ENCODE data around the gene LRRC32. TPM values are rescaled to one million over a fixed set of nuclear protein-coding genes. Genes with fewer than 3 reads are reported as not detected.

LRRC32 gene
- total RNA-seq, 1 donor from 2014 or later = 43.2 TPM

DNA sequence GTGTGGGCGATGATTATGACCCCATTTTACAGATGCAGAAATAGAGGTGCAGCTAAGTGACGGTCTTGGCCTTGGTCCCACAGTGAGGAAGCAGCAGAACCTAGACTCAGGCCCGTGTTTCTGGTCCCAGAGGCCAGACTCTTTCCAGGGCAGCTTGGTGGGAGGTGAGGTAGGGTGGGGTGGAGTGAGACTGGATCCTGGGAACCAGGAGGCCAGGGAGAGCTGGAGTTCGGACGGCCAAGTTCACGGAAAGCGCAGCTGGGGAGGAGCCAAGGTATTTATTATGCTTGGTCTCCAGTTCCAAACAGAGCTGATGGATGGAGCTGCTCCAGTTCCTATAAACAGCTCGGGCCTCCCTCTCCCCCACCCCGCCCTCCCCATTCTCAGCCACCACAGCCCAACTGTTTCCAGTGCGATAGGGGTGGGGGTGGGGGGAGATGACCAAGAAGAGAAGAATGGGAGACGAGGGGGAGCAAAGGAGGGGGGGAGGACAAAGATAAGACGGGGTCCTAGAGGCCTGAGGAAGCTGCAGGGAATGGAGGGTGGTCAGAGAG, 16.2 kb downstream of the LRRC32 start:
- TF ChIP-seq, protein P1, sequence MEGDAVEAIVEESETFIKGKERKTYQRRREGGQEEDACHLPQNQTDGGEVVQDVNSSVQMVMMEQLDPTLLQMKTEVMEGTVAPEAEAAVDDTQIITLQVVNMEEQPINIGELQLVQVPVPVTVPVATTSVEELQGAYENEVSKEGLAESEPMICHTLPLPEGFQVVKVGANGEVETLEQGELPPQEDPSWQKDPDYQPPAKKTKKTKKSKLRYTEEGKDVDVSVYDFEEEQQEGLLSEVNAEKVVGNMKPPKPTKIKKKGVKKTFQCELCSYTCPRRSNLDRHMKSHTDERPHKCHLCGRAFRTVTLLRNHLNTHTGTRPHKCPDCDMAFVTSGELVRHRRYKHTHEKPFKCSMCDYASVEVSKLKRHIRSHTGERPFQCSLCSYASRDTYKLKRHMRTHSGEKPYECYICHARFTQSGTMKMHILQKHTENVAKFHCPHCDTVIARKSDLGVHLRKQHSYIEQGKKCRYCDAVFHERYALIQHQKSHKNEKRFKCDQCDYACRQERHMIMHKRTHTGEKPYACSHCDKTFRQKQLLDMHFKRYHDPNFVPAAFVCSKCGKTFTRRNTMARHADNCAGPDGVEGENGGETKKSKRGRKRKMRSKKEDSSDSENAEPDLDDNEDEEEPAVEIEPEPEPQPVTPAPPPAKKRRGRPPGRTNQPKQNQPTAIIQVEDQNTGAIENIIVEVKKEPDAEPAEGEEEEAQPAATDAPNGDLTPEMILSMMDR (IDR thresholded peaks at IDR 0.05; ENCODE audit: unreplicated experiment) = no peak
- Mint-ChIP-seq H3K4me1 (peaks cover 28% of the 10 kb centered on the region), H3K36me3 (no peaks in the 10 kb centered on the region), H3K27me3 (ENCODE audit: low read depth) (no peaks in the 10 kb centered on the region), H3K9me3 (no peaks in the 10 kb centered on the region), H3K27ac (peak overlapping the region; percentile 83), H3K4me3 (no peak overlapping the region)
- no peak for DNase-seq (ENCODE audit: low spot score in 2 of 2, unreplicated experiment in 2 of 2)

DNA sequence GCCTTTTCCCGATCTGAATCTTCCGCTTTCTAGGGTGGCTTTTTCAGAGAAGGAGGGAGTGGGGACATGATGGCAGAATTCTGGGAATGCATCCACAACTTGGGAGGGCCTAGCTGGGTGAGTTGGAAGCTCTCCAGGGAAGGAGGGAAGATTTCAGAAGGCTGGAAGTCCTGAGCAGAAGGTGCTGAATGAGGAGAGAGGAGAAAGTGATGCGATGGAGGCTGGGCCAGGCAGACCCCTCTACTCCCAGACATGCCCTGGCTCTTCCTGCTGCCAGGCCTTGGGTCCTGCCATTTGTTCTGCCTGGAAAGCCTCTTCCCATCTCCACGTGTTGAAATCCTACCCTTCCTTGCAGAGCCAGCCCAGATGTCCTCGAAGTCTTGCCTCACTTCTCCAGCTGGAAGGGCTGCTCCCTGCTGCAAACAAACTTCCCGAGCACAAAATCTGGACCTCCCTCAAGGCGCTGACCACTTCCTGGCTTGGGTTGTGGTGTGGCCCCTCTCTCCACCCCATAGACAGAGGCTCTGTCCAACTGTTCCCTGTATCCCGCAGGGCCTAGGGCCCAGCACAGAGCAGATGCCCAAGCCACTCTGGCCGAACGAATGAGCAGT, 16.8 kb downstream of the LRRC32 start:
- Mint-ChIP-seq H3K4me3 (no peak overlapping the region), H3K9me3 (no peaks in the 10 kb centered on the region), H3K36me3 (no peaks in the 10 kb centered on the region), H3K27ac (peak overlapping the region; percentile 75), H3K4me1 (peaks cover 32% of the 10 kb centered on the region), H3K27me3 (ENCODE audit: low read depth) (no peaks in the 10 kb centered on the region)
- TF ChIP-seq, protein P1 (IDR thresholded peaks at IDR 0.05; ENCODE audit: unreplicated experiment) = no peak
- no peak for DNase-seq (ENCODE audit: low spot score in 2 of 2, unreplicated experiment in 2 of 2)

DNA sequence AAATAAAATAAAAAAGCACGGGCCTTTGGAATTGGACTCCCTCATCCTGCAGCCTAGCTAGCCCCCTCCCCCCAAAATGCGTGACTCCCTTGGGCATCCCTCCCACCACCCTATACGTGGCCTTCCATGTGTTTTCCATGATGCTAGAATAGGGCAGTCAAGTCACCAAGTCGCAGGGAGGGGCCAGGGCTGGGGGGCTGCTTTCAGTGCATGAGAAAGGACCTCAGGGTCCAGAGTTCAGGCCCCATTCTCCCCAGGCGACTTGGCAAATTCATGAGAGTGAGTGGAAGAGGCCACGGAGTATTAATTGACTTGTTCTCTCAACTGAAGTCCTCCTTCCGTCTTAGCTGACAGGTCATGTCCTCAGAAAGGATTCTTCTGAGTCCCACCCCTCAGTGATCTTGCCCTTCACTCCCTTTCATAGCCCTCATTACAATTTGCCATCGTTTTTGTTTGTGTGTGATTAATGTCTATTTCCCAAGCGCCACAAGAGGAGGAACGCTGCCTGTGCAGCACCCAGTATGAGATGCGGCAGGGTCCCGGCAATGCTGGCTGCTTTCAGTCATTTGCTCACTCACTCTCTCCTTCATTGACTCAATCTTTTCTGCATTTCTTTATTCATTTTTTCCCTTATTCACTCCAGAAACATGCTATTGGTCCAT, 17.4 kb downstream of the LRRC32 start:
- H3K27ac Mint-ChIP-seq = peak overlapping the region; percentile 75
- H3K4me3 Mint-ChIP-seq = no peak overlapping the region
- H3K27me3 Mint-ChIP-seq (ENCODE audit: low read depth) = no peaks in the 10 kb centered on the region
- no peaks in the 10 kb centered on the region for H3K36me3 Mint-ChIP-seq
- no peak for DNase-seq (ENCODE audit: low spot score in 2 of 2, unreplicated experiment in 2 of 2)
- no peaks in the 10 kb centered on the region for H3K9me3 Mint-ChIP-seq
- TF ChIP-seq, protein P1 (IDR thresholded peaks at IDR 0.05; ENCODE audit: unreplicated experiment) = no peak
- peaks cover 33% of the 10 kb centered on the region for H3K4me1 Mint-ChIP-seq

DNA sequence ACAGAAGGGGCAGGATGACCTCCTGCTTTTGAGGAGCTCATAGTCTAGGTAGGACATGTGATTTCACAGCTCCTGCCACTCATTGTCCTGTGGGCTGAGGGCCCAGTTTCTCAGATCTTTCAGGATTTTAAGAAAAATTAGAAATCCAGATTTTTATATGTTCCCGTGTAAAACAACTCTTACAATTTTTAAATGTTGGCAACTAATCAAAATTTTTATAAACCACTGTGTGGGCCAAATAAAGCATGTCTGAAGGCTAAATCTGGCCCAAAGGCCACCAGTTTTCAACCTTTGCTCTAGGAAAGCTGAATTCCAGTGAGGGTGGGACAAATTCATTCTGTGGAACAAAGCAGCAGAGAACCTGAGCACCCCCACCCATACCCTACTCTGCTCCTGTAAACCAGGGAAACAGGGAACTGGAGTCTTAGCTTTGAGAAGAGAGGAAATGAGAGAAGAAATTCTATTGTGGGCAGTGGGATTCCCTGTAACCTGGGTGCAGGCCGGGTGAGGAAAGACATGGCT, 20.6 kb downstream of the LRRC32 start:
- Mint-ChIP-seq H3K4me3 (no peak overlapping the region), H3K9me3 (peaks cover 21% of the 10 kb centered on the region), H3K27me3 (ENCODE audit: low read depth) (no peaks in the 10 kb centered on the region), H3K36me3 (peaks cover 2% of the 10 kb centered on the region), H3K4me1 (peaks cover 26% of the 10 kb centered on the region), H3K27ac (no peak overlapping the region)
- TF ChIP-seq, protein P1 (IDR thresholded peaks at IDR 0.05; ENCODE audit: unreplicated experiment) = no peak
- peak in 1 of 2 experiments; percentile 17 for DNase-seq (ENCODE audit: low spot score in 2 of 2, unreplicated experiment in 2 of 2)

- Mint-ChIP-seq H3K27me3 (ENCODE audit: low read depth) (no peaks in the 10 kb centered on the region), H3K4me1 (peaks cover 24% of the 10 kb centered on the region), H3K4me3 (no peak overlapping the region), H3K36me3 (peaks cover 2% of the 10 kb centered on the region), H3K9me3 (peaks cover 21% of the 10 kb centered on the region), H3K27ac (no peak overlapping the region)
- TF ChIP-seq, protein P1 (IDR thresholded peaks at IDR 0.05; ENCODE audit: unreplicated experiment) = no peak
- no peak for DNase-seq (ENCODE audit: low spot score in 2 of 2, unreplicated experiment in 2 of 2)
Observed at GRCh38 chr11:76649011-76649410, 21.5 kb downstream of the LRRC32 start.

All from mesothelial cell of epicardium (in vitro differentiated cells).